ENCODE data around the gene CNOT6.

CNOT6 gene

GRCh38 chr5:180601591-180602480, 107.7 kb downstream of the CNOT6 start:
- H3K9me3 ChIP-seq: no peaks in the 10 kb centered on the region
- DNase-seq: peak; percentile 5
- H3K4me3 ChIP-seq (ENCODE audit: low read depth, low read length): no peak overlapping the region
- no peaks in the 10 kb centered on the region for H3K36me3 ChIP-seq
- H3K4me1 ChIP-seq: no peaks in the 10 kb centered on the region
- H3K27me3 ChIP-seq: no peaks in the 10 kb centered on the region
- no peak for TF ChIP-seq CTCF (IDR thresholded peaks at IDR 0.05; ENCODE audit: low read depth, low read length)

- DNase-seq: peak; percentile 2
- H3K4me1 ChIP-seq: no peaks in the 10 kb centered on the region
- no peak overlapping the region for H3K4me3 ChIP-seq (ENCODE audit: low read depth, low read length)
- no peaks in the 10 kb centered on the region for H3K9me3 ChIP-seq
- no peak for TF ChIP-seq CTCF (IDR thresholded peaks at IDR 0.05; ENCODE audit: low read depth, low read length)
- H3K27me3 ChIP-seq: no peaks in the 10 kb centered on the region
- no peaks in the 10 kb centered on the region for H3K36me3 ChIP-seq
Measured at GRCh38 chr5:180602481-180603075, 108.4 kb downstream of the CNOT6 start.

GRCh38 chr5:180603076-180603594, 109.0 kb downstream of the CNOT6 start:
- Histone ChIP-seq H3K9me3 (no peaks in the 10 kb centered on the region), H3K4me3 (ENCODE audit: low read depth, low read length) (no peak overlapping the region), H3K36me3 (no peaks in the 10 kb centered on the region), H3K4me1 (no peaks in the 10 kb centered on the region), H3K27me3 (no peaks in the 10 kb centered on the region)
- no peak for TF ChIP-seq CTCF (IDR thresholded peaks at IDR 0.05; ENCODE audit: low read depth, low read length)
- DNase-seq: peak; percentile 3

- no peak for DNase-seq
- no peaks in the 10 kb centered on the region for H3K36me3 ChIP-seq
- no peak for TF ChIP-seq CTCF (IDR thresholded peaks at IDR 0.05; ENCODE audit: low read depth, low read length)
Measured at GRCh38 chr5:180604271-180604670, 110.1 kb downstream of the CNOT6 start.

GRCh38 chr5:180605554-180606214, 111.5 kb downstream of the CNOT6 start:
- H3K27me3 ChIP-seq: no peaks in the 10 kb centered on the region
- H3K36me3 ChIP-seq: no peaks in the 10 kb centered on the region
- no peak overlapping the region for H3K4me3 ChIP-seq (ENCODE audit: low read depth, low read length)
- no peaks in the 10 kb centered on the region for H3K9me3 ChIP-seq
- no peaks in the 10 kb centered on the region for H3K4me1 ChIP-seq
- DNase-seq: peak; percentile 69
- peak; percentile 94 for TF ChIP-seq CTCF (IDR thresholded peaks at IDR 0.05; ENCODE audit: low read depth, low read length)

More at GRCh38 chr5:180604271-180604670, 110.1 kb downstream of the CNOT6 start:
- H3K4me3 ChIP-seq (ENCODE audit: low read depth, low read length): no peak overlapping the region
- H3K27me3 ChIP-seq: no peaks in the 10 kb centered on the region
- H3K9me3 ChIP-seq: no peaks in the 10 kb centered on the region
- H3K4me1 ChIP-seq: no peaks in the 10 kb centered on the region
